ENCODE measurements around the gene L2HGDH.
"Not testable (repeated sequence)": the region's sequence is repeated elsewhere in the genome, so short reads cannot be mapped to it uniquely, and the experiment has no call there.

Gene L2HGDH

GRCh38 chr14:50321009-50321660, 9.1 kb upstream of the L2HGDH start:
- peak; percentile 85 for TF ChIP-seq CTCF (IDR thresholded peaks at IDR 0.05; ENCODE audit: insufficient read depth, low read length, missing control alignments)
- peak; percentile 82 for DNase-seq (ENCODE audit: low read depth, low spot score)
- POLR2A ChIA-PET = interaction anchor here (0.8 to 1.2 kb wide), 3 partner anchors 9 to 211 kb away, joined by 3 to 4 read pairs (median 4); partner anchors contain the start of genes DMAC2L, L2HGDH and MAP4K5

GRCh38 chr14:50320283-50320682, 8.3 kb upstream of the L2HGDH start:
- POLR2A ChIA-PET = interaction anchor here (1.0 to 1.2 kb wide), 2 partner anchors 8 to 212 kb away, joined by 3 to 4 read pairs; partner anchors contain the start of genes DMAC2L, L2HGDH and MAP4K5
- DNase-seq (ENCODE audit: low read depth, low spot score) = no peak
- CTCF ChIA-PET = interaction anchor here (0.5 to 6.5 kb wide), 44 partner anchors 9 to 458 kb away, joined by 3 to 66 read pairs (median 5); partner anchors contain the start of genes CDKL1, DMAC2L, L2HGDH and MAP4K5
- no peak for TF ChIP-seq CTCF (IDR thresholded peaks at IDR 0.05; ENCODE audit: insufficient read depth, low read length, missing control alignments)
- no peak overlapping the region for H3K4me3 ChIP-seq (ENCODE audit: low read depth, low read length)

More at GRCh38 chr14:50321009-50321660, 9.1 kb upstream of the L2HGDH start:
- H3K4me3 ChIP-seq (ENCODE audit: low read depth, low read length) = peak overlapping the region; percentile 39
- CTCF ChIA-PET = interaction anchor here (0.5 to 6.5 kb wide), 50 partner anchors 8 to 539 kb away, joined by 3 to 66 read pairs (median 4); partner anchors contain the start of genes CDKL1, DMAC2L, L2HGDH and MAP4K5

DNA sequence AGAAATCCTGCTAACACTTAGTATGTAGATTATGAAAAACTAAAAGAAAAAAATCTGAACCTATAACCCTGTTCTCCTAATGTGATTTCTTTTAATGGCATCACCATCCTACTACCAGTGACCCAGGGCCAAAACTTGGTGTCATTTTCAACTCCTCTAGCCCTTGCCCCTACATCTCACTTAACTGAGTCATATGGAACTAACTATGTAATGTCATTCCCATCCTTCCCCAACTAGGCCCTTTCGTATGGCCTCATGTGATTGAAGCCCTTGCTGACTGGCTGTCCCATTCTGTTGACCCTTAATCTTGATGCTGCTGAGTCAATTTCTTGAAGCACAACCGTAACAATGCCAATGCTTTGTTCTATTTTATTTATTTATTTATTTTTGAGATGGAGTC, 7.7 kb upstream of the L2HGDH start:
- POLR2A ChIA-PET = no interaction called here
- CTCF ChIA-PET = interaction anchor here (1.0 to 6.5 kb wide), 25 partner anchors 8 to 458 kb away, joined by 3 to 66 read pairs (median 5); partner anchors contain the start of genes DMAC2L, L2HGDH and MAP4K5
- no peak for DNase-seq (ENCODE audit: low read depth, low spot score)
- no peak overlapping the region for H3K4me3 ChIP-seq (ENCODE audit: low read depth, low read length)
- TF ChIP-seq CTCF (IDR thresholded peaks at IDR 0.05; ENCODE audit: insufficient read depth, low read length, missing control alignments) = no peak

DNA sequence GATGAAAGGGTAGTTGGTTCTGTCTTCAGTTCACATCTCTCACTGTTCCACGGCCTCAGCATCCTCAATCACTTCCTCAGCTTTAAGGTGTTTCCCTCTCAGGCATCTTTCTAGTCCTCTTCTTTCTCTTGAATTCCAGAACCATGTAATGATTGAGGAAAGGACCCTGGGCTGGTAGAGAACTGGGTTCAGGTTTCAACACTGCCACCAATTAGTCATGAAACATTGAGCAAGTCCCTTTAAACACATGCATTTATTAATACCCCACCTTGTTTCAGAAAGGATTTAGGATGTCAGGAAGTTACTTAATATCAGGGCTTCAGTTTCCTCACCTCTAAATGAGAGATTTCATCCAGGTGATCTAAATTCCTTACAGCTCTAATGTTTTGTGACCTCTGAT, 7.3 kb upstream of the L2HGDH start:
- POLR2A ChIA-PET = no interaction called here
- H3K4me3 ChIP-seq (ENCODE audit: low read depth, low read length) = no peak overlapping the region
- CTCF ChIA-PET = interaction anchor here (0.7 to 6.5 kb wide), 15 partner anchors 8 to 541 kb away, joined by 3 to 66 read pairs (median 8); partner anchors contain the start of genes DMAC2L, L2HGDH and MAP4K5
- no peak for TF ChIP-seq CTCF (IDR thresholded peaks at IDR 0.05; ENCODE audit: insufficient read depth, low read length, missing control alignments)
- DNase-seq (ENCODE audit: low read depth, low spot score) = no peak

DNA sequence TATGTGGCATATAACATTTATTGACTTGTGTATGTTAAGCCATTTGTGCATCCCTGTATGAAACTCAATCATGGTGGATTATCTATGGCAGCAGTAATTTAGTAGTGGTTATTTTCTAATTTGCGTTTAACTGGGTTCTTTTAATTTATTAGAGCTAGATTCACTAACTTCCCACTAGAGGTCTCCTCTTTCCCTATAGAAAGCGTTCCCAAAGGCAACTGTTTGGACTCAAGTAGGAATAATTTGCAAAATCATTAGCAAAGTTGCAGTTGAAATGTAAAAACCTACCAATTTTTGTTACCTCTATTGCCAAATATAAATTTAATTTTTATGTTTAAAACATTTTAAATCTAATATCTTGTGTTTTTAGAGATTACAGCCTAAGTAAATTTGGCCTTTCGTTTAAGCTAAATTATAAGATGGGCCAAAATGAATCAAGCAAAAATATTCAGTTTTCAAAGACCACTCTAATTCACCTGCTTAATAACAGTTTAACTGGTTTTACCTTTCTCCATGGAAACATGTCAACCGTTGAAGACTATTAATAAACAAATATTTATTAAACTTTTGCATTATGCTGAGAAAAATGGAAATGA, 6.1 kb upstream of the L2HGDH start:
- CTCF ChIA-PET = interaction anchor here (0.5 to 6.5 kb wide), 27 partner anchors 11 to 542 kb away, joined by 3 to 66 read pairs (median 4); partner anchors contain the start of gene MAP4K5
- H3K4me3 ChIP-seq (ENCODE audit: low read depth, low read length) = no peak overlapping the region
- DNase-seq (ENCODE audit: low read depth, low spot score) = no peak
- peak; percentile 37 for TF ChIP-seq CTCF (IDR thresholded peaks at IDR 0.05; ENCODE audit: insufficient read depth, low read length, missing control alignments)
- POLR2A ChIA-PET = no interaction called here

DNA sequence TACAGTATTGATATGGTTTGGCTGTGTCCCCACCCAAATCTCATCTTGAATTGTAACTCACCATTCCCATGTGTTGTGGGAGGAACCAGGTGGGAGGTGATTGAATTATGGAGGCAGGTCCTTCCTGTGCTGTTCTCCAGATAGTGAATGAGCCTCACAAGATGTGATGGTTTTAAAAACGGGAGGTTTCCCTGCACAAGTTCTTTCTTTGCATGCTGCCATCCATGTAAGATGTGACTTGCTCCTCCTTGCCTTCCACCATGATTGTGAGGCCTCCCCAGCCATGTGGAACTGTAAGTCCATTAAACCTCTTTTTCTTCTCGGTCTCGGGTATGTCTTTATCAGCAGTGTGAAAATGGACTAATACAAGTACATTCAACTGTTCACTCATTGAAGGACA, 2.1 kb upstream of the L2HGDH start:
- H3K4me3 ChIP-seq (ENCODE audit: low read depth, low read length); POLR2A ChIA-PET; DNase-seq (ENCODE audit: low read depth, low spot score); CTCF ChIA-PET: not testable (repeated sequence)

All from AG04449 (cell line).